ENCODE measurements around the gene MACROD2. TPM values are rescaled to one million over a fixed set of nuclear protein-coding genes. Genes with fewer than 3 reads are reported as not detected.
A peak's percentile ranks its signal among the peaks of the same experiment; 100 is the strongest.

MACROD2 gene
- total RNA-seq, 1 experiment from 2014 or later, result 3.1 TPM

DNA sequence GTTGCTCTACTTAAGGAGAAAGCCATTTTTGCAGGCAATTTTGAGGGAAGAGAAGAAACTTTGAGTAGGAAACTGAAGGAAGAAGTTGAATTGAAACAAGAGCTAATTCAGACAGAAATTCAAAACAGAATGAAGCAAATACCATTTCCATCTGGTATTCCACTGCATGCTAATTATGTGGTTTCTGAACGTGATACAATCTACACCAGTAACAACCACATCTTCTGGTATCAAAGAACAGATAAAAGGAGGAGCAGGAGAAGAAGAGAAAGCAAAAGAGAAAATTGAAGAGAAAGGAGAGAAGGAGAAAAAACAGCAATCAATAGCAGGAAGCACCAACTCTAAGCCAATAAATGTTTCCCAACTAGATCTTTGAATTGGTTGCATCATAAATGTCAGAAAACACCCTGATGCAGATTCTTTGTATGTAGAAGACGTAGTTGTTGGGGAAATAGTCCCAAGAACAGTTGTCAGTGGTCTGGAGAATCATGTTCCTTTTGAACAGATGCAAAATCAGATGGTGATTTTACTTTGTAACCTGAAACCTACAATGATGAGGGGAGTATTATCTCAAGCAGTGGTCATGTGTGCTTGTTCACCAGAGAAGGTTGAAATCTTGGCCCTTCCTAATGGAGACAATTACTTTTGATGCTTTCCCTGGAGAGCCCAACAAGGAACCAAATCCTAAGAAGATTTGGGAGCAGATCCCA is 132.4 kb downstream of the MACROD2 start:
- Mint-ChIP-seq H3K4me1 (ENCODE audit: insufficient read depth, unreplicated experiment) (no peaks in the 10 kb centered on the region), H3K36me3 (ENCODE audit: insufficient read depth, unreplicated experiment) (no peaks in the 10 kb centered on the region), H3K4me3 (ENCODE audit: unreplicated experiment) (no peak overlapping the region), H3K9me3 (ENCODE audit: unreplicated experiment) (no peaks in the 10 kb centered on the region), H3K27ac (ENCODE audit: low read depth, unreplicated experiment) (no peak overlapping the region), H3K27me3 (ENCODE audit: insufficient read depth, unreplicated experiment) (no peaks in the 10 kb centered on the region)
- POLR2A ChIA-PET, result no interaction called here
- no TSS peak for BruUV-seq (replicated peaks)
- intact Hi-C loops (cut with micrococcal nuclease), result no loop called here
- DNase-seq (ENCODE audit: unreplicated experiment), result no peak
- CTCF ChIA-PET, result interaction anchor here (0.6 to 1.1 kb wide), 2 partner anchors 15 to 549 kb away, joined by 3 to 5 read pairs; no protein-coding TSS in a partner anchor
- no peak for TF ChIP-seq CTCF (IDR thresholded peaks at IDR 0.05; ENCODE audit: unreplicated experiment)

GRCh38 chr20:14134004-14134403 is 138.7 kb downstream of the MACROD2 start:
- H3K9me3 Mint-ChIP-seq (ENCODE audit: unreplicated experiment), result no peaks in the 10 kb centered on the region
- H3K27ac Mint-ChIP-seq (ENCODE audit: low read depth, unreplicated experiment), result no peak overlapping the region
- CTCF ChIA-PET, result no interaction called here
- no peaks in the 10 kb centered on the region for H3K4me1 Mint-ChIP-seq (ENCODE audit: insufficient read depth, unreplicated experiment)
- H3K36me3 Mint-ChIP-seq (ENCODE audit: insufficient read depth, unreplicated experiment), result no peaks in the 10 kb centered on the region
- POLR2A ChIA-PET, result no interaction called here
- no peak for DNase-seq (ENCODE audit: unreplicated experiment)
- intact Hi-C loops (cut with micrococcal nuclease), result no loop called here
- H3K4me3 Mint-ChIP-seq (ENCODE audit: unreplicated experiment), result no peak overlapping the region
- no peaks in the 10 kb centered on the region for H3K27me3 Mint-ChIP-seq (ENCODE audit: insufficient read depth, unreplicated experiment)
- no peak for TF ChIP-seq CTCF (IDR thresholded peaks at IDR 0.05; ENCODE audit: unreplicated experiment)
- BruUV-seq (replicated peaks), result no TSS peak

GRCh38 chr20:14142171-14142570 is 146.9 kb downstream of the MACROD2 start:
- BruUV-seq (replicated peaks), result no TSS peak
- CTCF ChIA-PET, result interaction anchor here (0.6 to 3.0 kb wide), 36 partner anchors 9 to 1800 kb away, joined by 3 to 12 read pairs (median 4); partner anchors contain the start of gene FLRT3
- TF ChIP-seq CTCF (IDR thresholded peaks at IDR 0.05; ENCODE audit: unreplicated experiment), result peak; percentile 64
- no peaks in the 10 kb centered on the region for H3K9me3 Mint-ChIP-seq (ENCODE audit: unreplicated experiment)
- no peak overlapping the region for H3K4me3 Mint-ChIP-seq (ENCODE audit: unreplicated experiment)
- H3K27ac Mint-ChIP-seq (ENCODE audit: low read depth, unreplicated experiment), result no peak overlapping the region
- POLR2A ChIA-PET, result interaction anchor here (0.6 to 2.5 kb wide), 7 partner anchors 48 to 850 kb away, joined by 3 to 27 read pairs (median 3); partner anchors contain the start of gene FLRT3
- no peaks in the 10 kb centered on the region for H3K4me1 Mint-ChIP-seq (ENCODE audit: insufficient read depth, unreplicated experiment)
- H3K36me3 Mint-ChIP-seq (ENCODE audit: insufficient read depth, unreplicated experiment), result no peaks in the 10 kb centered on the region
- H3K27me3 Mint-ChIP-seq (ENCODE audit: insufficient read depth, unreplicated experiment), result no peaks in the 10 kb centered on the region
- intact Hi-C loops (cut with micrococcal nuclease), result loop anchor here (1.0 to 5.0 kb wide), 2 partner anchors 195 to 1790 kb away; partner anchors contain the start of gene FLRT3
- peak; percentile 48 for DNase-seq (ENCODE audit: unreplicated experiment)

GRCh38 chr20:14142964-14143627 is 147.8 kb downstream of the MACROD2 start:
- TF ChIP-seq CTCF (IDR thresholded peaks at IDR 0.05; ENCODE audit: unreplicated experiment), result no peak
- no TSS peak for BruUV-seq (replicated peaks)
- Mint-ChIP-seq H3K4me1 (ENCODE audit: insufficient read depth, unreplicated experiment) (no peaks in the 10 kb centered on the region), H3K4me3 (ENCODE audit: unreplicated experiment) (no peak overlapping the region), H3K9me3 (ENCODE audit: unreplicated experiment) (no peaks in the 10 kb centered on the region), H3K36me3 (ENCODE audit: insufficient read depth, unreplicated experiment) (no peaks in the 10 kb centered on the region), H3K27ac (ENCODE audit: low read depth, unreplicated experiment) (no peak overlapping the region), H3K27me3 (ENCODE audit: insufficient read depth, unreplicated experiment) (no peaks in the 10 kb centered on the region)
- intact Hi-C loops (cut with micrococcal nuclease), result loop anchor here (1.0 to 5.0 kb wide), 2 partner anchors 194 to 1789 kb away; partner anchors contain the start of gene FLRT3
- ChIA-PET POLR2A (interaction anchor here (1.1 to 2.5 kb wide), 3 partner anchors 47 to 1608 kb away, joined by 3 to 27 read pairs (median 3); partner anchors contain the start of gene FLRT3), CTCF (interaction anchor here (0.6 to 3.0 kb wide), 21 partner anchors 9 to 1799 kb away, joined by 3 to 12 read pairs (median 4); partner anchors contain the start of gene FLRT3)
- no peak for DNase-seq (ENCODE audit: unreplicated experiment)

Measured in MCF 10A (cell line).